NCI-H146 (cell line): ENCODE measurements around the gene ARHGEF26.

Source experiments
- DNase-seq: peaks from one replicate; lab custom pipeline; 2025; lab: John Stamatoyannopoulos, UW

ARHGEF26 gene

GRCh38 chr3:154119951-154120350, 1.2 kb upstream of the ARHGEF26 start:
- peak; percentile 22 for DNase-seq

DNA sequence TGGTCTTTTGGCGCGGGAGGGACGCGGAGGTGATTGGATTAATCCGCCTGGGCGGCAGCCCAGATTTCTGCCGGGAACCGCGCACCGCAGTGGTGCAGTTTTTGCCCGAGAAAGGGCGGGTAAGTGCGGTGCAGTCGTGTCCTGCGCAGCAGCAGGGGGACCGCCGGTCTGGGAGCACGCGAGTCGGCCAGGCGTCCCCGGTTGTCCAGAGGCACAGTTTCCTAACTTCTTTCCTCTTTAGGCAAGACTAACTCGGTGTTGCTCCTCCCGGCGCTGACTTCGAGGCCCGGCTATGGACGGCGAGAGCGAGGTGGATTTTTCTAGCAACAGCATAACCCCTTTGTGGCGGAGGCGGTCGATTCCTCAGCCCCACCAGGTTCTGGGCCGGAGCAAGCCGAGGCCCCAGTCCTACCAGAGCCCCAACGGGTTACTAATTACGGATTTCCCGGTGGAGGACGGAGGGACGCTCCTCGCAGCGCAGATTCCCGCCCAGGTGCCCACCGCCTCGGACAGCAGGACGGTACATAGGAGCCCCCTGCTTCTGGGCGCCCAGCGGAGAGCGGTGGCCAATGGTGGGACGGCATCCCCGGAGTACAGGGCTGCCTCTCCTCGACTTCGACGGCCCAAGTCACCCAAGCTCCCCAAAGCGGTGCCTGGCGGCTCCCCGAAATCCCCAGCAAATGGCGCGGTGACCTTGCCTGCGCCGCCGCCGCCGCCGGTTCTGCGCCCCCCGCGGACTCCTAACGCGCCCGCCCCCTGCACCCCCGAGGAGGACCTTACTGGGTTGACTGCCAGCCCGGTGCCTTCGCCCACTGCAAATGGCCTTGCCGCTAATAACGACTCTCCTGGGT, 736 bp downstream of the ARHGEF26 start:
- peak; percentile 76 for DNase-seq

GRCh38 chr3:154122552-154122911, 1.3 kb downstream of the ARHGEF26 start:
- no peak for DNase-seq

DNA sequence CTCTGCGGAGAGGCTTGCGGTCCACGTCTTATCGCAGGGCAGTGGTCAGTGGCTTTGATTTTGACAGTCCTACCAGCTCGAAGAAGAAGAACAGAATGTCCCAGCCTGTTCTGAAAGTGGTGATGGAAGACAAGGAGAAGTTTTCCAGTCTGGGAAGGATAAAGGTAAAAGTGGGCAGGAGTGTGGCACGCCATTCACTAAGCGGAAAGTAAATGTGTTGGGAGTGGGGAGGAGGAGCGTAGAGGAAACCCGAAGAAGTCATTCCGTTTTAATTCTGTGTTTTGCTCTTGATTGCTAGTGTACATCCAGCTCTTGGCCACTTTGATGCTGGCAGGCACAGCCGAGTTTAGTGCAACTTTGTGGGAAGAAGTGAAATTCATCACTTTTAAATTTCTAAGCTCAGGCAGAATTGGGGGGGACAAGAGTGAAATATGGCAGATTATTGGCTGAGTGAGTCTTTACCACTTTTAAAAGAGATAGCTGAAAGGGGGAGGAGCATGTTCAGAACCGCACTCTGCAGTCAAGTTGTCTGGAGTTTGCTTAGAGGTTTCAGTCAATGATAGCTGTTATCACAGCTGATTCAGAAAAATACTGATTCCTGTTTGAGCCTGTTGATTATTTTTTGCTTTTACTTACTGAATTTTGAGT, 1.8 kb downstream of the ARHGEF26 start:
- peak; percentile 55 for DNase-seq

- no peak for DNase-seq
Measured at GRCh38 chr3:154123906-154124305, 2.7 kb downstream of the ARHGEF26 start.

DNA sequence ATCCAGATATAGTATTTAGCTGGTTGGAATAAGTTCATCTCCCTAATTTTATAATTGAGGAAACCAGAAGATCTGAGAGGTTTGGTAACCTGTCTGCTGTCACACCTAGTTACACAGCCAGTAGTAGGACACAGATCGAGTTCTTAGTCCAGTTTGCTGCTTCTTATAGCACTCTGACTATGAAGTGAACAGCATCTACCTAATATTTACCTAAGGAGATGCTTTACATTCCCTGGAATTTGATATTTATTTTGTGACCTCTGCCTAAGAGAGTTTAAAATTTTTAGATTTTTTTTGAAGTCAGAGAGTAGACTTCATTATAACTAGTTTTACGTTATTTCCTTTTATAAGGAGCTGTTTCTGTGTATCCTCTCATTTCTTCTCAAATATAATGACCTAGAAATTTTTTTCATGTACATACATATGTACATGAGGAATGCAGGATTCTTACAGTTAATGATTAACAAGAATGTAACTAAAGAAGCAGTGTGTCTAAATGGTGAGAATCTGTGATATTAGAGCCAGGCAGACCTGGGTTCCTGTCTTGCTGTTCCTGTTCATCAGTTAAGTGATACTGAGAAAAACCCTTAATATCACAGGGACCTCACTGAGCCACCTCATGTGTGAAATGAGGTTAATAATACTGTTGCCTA, 4.3 kb downstream of the ARHGEF26 start:
- DNase-seq = no peak

DNA sequence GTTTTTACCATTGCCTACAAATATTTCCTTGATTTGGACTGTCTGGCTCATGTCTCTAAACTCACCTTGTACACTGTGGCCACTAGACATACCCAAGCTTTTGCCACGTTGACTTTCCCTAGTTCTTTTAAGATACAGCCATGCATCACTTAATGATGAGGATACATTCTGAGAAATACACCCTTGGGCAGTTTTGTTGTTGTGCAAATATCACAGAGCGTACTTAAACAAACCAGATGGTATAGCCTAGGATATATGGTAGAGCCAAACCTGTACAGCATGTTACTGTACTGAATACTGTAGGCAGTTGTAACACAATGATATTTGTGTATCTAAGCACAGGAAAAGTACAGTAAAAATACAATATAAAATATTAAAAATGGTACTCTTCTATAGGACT, 5.5 kb downstream of the ARHGEF26 start:
- DNase-seq = peak; percentile 7

DNA sequence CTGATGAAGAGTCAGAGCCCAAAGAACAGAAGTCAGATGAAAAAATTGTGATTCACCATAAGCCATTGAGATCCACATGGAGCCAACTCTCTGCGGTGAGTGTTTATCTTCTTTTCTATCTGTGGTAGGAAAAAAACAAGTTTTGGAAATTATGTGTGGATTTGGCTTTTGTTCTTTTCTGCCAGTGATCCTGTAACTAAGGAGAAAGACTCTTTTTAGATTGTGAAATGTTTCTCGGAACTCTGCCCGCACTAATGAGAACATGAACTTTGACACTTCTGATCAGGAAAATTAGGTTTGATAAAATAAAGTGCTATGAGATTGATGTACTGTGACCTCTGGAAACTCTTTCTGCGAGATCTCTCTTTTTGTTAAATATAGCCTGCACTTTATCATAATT, 8.4 kb downstream of the ARHGEF26 start:
- DNase-seq = no peak

DNA sequence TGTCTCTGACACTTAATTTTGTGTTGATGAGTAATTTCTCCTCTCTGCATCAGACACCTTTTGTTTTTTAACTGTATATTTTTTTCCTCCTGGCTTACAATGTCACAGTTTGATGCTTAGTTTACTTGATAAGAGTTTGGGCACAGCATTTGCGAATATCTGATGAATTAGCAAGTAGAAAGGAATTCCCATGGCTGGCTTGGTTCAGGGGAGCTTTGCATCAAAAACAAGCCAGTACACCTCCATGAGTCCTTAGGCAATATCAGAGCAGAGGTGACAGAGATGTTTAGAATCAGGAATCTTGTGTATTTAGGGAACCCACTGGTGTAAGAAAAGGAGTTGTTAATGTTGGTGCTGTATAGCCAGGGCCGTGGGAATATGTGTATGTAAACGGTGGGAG, 9.3 kb downstream of the ARHGEF26 start:
- DNase-seq = no peak

- peak; percentile 49 for DNase-seq
Measured at GRCh38 chr3:154131830-154132229, 10.6 kb downstream of the ARHGEF26 start.

- DNase-seq = peak; percentile 72
Measured at GRCh38 chr3:154132777-154133375, 11.7 kb downstream of the ARHGEF26 start.

GRCh38 chr3:154135511-154136173, 14.5 kb downstream of the ARHGEF26 start:
- peak; percentile 6 for DNase-seq

- DNase-seq = peak; percentile 65
Measured at GRCh38 chr3:154137036-154137435, 15.8 kb downstream of the ARHGEF26 start.

DNA sequence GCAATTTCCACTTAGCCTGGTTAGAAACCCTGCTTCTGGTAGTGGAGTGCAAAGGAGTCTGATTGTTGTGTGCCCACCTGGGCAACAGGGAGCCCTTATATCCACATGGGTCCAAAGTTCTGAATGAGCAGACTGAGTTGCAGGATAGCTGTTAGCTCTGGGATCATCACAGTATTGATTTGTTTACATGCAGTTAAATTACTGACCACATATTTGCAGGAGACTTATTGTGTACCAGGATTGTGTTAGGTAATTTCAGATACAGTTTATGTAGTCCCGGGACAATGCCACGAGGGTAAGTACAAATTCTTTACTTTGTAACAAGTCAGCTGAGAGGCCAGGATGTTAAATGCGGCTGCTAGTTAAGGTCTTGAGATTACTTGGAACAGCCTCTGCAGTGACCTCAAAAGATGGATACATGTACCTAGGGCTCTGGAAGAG, 18.8 kb downstream of the ARHGEF26 start:
- DNase-seq = peak; percentile 87

DNA sequence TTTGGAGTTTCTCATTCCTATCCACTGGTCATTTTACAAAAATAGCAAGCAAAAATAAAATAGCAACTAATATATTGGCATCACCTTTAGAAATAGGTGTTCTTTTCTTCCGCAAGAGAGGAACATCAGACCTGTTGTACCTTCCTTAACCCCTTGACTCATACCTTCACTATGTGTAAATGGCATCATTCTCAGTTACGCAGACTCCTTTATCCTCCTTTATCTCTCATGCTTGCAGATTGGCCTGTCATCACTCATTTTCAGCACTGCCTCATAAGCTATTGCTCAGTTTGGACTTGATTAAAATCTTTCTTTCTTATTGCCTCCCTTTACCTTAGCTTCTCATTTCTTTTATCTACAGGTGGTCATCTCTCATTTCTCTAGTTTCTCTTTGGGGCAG, 21.4 kb downstream of the ARHGEF26 start:
- no peak for DNase-seq

DNA sequence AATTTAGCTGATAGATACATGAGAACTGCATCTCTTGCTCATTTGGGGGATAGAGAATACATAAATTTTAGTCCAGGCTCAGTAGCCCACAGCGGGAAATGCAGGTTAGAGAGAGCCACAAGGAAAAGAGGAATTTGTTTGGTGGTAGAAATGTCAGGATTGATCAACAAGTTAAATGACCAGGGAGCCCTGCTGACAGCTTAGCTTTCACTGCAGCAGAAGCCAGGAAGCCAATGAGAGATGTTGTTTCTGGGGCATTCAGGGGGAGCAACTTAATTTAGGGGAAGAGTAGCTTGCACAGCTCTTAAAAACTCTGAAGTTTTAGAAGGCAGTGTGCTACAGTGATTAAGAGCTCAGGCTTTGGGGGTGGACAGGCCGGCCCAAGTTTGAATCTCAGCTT, 22.7 kb downstream of the ARHGEF26 start:
- no peak for DNase-seq

DNA sequence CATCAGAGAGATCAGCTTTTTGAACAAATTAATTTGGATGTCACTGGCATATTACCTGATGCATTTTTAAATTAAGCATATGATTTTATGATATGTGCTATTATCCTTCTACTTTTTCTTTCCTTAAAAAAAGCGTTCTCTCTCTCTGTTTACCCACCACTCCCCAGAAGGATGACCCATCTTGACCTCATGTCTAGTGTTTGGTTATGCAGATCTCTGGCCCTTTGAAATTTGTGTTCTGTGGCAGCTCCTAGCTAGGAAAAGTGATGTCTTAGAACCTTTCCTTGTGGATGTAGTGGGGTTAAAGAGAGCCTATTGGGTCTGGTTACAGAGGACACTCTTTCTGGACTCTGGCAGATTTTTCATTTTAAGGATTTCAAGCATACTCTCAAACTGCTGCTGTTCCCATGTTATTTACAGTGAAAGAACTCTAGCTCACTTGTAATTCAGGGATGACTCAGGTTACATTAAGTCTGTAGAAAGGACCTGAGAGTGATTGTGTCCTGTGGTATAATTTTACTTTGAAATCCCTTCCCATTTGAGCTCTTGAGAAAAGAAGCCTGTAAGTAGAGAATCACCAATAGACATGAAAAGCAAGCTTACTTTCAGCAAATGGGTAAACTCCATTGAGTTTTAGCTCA, 23.8 kb downstream of the ARHGEF26 start:
- DNase-seq = no peak

DNA sequence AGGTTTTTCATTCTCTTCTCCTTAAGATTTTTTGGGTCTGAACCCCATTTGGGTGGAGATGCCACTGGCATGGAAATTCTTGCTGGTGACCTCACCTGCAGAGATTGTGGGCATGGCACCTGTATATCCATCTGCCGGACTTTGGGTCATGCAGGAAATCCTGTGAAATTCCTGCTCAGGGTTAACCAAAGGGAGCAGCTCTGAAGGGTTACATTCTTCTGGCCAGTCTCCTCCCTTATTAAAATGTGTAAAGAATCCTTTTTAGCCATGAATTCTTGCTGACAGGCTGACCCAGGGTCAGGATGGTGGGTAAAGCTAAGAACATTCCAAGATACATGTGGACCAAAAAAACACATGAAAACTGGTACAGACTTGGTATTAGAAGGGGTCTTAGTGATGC, 27.4 kb downstream of the ARHGEF26 start:
- no peak for DNase-seq

DNA sequence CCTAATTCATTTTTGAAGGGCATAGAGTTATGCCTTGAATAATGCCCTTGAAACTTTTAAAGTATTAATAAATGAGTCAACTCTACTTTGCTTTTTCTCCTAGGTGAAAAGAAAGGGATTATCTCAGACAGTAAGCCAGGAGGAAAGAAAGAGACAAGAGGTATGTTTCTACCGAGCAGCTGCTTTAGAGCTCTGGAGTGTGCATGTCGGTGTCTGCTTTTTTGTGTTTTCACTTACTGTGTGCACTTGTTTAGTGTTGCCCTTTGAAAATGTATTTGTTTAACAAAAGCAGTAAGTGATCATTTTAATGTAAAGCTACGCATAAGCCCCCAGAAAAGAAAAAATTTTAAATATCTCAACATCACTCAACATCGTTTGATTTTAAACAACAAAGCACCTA, 28.1 kb downstream of the ARHGEF26 start:
- no peak for DNase-seq

- DNase-seq = no peak
Measured at GRCh38 chr3:154151969-154152368, 30.8 kb downstream of the ARHGEF26 start.

DNA sequence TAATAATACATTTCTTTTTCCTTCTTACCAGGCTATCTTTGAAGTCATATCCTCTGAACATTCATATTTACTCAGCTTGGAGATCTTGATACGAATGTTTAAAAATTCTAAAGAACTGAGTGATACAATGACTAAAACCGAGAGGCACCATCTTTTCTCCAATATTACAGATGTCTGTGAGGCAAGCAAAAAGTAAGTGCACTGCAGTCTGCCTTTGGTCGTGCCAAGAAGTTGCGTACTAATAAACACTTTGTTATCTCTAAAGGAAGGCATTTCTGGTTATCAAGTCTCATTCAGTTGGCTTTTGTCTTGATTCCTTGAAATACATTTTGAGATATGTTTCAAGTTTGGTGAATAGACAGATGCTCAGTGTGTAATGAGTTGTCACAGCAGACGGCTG, 31.6 kb downstream of the ARHGEF26 start:
- no peak for DNase-seq

DNA sequence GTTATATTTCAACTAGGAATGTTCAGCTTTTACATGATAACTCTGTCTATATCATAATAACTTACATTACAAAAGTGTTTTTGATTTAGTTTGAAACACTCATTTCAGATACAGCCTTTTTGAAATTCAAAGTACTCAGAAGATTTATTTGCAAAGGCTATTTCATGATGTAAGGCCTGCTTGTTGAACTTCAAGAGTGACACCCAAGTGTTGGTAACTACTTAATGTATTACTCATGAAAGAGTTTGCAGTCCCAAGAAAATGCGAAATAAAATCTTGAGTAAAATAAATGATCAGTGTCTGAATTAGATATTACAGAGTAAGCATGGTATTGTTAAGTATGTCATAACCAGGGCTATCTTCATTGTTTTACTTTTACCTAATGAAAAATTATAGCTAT, 35.3 kb downstream of the ARHGEF26 start:
- DNase-seq = no peak
